HG02759 (cell line): ENCODE data around the gene ATP8A2.

Experiments used
- ATAC-seq: cut with Tn5 transposase; IDR thresholded peaks from one replicate; pipeline ENCODE4 v1.9.1; 2021; ENCODE audit warnings: mild to moderate bottlenecking, moderate library complexity; ENCODE audit not compliant: unreplicated experiment

The ATP8A2 gene

GRCh38 chr13:26021956-26022355 lies 650.2 kb downstream of the ATP8A2 start:
- ATAC-seq: no peak

DNA sequence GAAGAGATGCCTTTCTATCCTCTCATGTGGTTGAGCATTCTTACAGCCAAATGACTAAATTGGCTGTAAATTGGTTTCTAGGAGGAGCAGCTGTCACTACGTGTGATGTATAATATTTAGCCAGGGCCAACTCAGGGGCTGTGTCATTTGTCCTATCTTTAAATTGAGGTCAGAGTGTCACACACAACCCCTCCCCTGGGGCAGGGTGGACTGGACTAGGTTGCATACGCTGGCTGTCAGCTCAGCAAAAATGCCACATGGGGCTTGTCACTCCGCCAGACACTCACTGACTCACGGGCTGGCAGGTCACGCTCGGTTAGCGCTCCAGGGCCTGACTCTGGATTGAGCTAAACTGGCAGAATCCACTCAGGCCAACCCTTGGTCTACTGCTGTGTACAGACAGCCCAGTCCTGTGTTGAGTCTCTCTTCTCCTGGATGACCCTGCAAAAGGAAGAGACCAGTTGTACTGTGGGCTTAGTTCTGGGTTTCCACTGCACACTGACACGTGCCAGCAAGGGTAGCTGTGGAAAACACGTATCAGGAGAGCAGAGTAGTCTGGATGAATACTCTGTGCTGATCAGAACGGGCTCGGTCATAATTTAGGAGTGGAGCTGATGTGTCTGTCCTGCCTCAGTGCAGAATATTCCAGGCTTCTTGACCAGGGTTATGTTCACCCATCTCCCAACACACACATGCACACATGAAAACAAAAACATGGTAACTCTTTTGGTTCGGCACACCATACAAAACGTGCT lies 650.9 kb downstream of the ATP8A2 start:
- no peak for ATAC-seq

- ATAC-seq: no peak
Measured at GRCh38 chr13:26024558-26024957, 652.8 kb downstream of the ATP8A2 start.

DNA sequence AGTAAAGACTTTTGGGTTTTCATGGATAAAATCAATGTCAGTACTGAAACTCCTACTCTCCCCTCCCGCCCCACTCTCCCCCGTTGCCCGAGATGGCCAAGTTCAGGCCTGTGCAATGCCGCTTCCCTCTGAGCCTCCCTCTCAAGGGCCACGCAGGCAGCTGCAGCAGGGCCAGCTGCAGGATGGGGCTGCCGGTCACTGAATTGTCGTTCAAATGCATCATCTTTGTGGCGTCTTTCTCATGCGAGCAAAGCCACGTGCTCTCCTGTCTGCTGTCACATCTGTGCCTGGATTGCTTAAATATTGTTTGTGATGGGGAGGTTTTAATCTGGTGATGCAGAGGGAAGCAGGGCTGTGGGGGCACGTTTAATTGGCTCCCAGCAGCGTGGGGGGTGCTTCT lies 653.4 kb downstream of the ATP8A2 start:
- no peak for ATAC-seq

DNA sequence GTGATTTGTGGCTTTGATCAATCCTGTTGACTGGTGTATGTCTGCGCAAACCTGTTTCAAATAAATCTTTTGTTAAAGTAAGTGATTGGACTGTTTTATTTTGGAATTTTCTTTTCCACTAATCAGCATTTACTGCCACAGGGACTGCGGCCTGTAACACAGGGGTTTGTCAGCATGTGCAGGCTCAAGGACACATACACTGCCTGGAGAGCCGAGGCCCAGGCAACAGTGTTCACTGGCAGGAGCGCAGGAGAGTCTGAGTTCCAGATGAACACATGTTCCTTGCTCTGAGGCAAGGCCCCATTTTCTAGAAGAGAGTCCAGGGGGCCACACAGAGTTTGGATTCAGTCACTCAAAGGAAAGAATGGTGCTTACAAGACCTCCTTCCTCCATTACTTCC lies 654.0 kb downstream of the ATP8A2 start:
- ATAC-seq: no peak

DNA sequence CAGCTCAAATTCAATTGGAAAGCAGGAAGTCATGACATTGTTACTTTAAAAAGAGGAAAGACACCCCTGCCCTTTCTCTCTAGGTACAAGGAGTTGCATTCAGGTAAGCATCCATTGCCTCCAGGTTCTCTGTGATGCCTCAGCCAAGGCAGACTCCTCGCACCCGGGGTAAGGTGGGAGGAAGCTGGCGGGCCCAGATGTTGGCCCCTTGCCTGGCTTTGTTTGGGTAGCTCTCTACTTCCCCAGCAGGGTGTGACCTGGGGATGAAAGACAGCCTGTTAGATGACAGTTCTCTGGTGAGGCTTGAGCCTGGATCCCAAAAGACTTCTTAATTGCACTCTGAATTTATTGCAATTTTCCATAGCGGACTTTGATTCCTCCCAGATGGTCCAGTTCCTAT lies 654.4 kb downstream of the ATP8A2 start:
- no peak for ATAC-seq

- ATAC-seq: no peak
Measured at GRCh38 chr13:26029581-26030136, 657.9 kb downstream of the ATP8A2 start.

DNA sequence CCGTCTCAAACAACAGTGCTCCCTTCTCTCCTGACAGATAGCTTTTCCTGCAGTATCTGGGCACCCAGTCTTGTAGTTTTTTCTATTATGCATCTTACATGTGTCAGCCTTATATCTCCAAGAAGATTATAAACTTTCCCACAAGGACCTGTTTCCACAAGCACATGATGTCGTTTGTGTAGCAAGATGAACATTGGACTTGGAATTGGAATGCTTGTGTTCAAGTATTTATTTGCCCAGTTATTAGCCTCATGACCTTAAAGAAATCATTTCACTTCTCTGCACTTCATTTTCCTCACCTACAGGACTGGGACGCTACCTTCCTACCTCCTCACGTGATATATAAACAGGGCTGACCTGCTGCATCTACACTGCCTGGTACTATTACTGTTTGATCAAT lies 658.6 kb downstream of the ATP8A2 start:
- ATAC-seq: no peak

DNA sequence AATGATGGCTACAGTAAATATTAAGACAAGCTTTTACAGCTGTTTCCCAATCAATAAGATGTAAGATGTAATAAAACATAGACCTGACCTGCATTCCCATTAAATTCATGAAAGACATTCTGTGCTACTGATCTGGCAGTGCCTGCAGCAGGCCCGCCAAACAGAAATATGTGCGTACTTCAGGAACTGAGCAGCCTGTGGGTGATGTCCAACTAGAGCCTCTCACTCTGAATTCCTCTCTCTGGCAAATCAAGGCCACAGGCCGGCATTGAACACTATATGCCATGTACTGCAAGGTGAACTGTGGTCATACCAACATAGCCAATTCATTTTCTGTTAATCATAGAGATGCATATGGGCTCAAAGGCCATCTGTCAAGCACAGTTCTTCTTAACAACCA lies 662.2 kb downstream of the ATP8A2 start:
- ATAC-seq: no peak

DNA sequence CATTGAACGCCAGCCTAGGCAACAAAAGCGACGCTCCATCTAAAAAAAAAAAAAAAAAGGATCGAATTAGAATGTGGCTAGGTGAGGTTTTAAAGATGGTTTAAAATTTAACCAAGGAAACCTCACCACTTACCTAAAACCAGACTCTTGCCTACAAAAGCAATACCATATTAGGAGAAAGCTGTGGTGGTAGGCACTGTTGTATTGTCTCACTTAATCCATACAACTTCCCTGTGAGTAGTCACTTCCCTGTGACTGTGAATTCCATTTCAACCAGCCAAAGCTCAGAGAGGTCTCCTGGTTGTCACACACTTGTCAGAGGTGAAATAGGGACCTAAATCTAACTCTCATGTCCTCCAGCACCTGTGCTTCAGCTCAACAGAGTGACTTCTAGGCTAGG lies 664.6 kb downstream of the ATP8A2 start:
- ATAC-seq: no peak

DNA sequence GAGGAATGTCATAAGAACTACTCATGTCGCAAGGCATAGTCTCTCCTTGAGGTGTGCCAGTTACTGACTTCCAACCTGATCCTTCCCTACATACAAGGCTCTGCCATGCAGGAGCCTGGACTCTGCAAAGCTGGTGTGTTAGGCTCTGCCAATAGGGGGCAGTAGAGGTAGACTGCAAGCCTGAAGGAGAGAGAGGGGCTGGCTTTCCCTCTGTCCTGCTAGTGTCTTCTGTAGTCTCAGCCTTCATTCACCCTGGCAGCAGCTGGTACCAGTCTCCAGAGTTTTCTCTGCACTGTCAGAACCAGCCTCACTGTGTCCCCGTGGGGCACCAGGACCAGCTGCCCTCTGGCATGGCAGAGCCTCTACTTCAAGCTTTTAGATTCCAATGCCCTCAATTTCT lies 665.5 kb downstream of the ATP8A2 start:
- ATAC-seq: no peak

DNA sequence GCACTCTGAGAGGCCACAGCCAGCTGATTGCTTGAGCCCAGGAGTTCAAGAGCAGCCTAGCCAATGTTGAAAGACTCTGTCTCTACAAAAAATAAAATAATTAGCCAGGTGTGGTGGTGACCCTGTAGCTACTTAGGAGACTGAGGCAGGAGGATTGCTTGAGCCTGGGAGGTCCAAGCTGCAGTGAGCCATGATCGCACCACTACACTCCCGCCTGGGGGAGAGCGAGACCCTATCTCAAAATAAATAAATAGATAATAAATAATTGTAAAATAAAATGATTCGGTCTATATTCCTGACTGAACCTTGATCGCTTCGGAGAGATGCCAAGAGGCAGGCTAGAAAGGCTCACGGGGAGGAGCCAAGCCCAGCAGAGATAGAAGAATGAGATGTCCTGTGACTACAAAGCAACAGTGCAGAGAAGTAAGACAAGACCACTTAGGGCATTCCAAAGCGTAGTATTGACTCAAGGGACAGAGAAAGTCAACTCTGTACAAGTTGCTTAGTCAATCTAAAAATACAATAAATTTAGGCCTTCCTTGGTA lies 667.2 kb downstream of the ATP8A2 start:
- ATAC-seq: no peak

- ATAC-seq: no peak
Measured at GRCh38 chr13:26041444-26041843, 669.7 kb downstream of the ATP8A2 start.

DNA sequence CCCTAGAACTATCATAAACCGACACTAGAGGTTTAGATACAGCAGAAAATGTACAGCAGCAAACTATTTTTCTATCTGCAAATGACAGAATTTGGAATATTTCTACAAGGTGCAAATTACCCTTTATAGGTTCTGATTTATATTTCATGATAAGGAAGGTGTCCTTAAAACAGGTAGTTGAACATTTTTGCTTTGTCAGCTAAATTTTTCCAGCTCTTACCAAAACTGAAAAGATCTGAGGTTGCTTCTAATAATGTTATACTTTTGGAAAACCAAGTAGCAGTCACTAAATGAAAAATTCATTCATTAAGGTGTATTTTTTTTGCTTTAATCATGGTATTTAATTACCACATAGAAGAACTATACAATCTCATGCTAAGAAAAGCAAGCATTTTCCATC lies 671.0 kb downstream of the ATP8A2 start:
- no peak for ATAC-seq

DNA sequence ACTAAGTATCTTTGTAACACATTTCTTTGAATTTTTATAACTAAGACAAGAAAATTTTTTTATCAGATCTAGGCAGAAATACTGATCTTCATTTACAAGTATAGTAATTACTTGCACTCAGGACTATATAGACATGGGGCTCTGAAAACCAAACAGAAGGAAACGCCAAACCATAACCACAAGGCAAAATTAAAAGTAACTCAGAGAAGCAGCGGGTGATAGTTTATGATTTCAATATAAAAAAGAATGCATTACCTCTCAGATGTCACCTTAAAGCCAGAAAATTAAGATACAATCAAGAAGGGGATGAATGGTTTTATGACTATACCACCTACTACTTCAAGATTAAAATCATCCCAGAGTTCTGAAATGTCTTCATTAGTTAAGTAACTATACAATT lies 673.4 kb downstream of the ATP8A2 start:
- no peak for ATAC-seq

- ATAC-seq: no peak
Measured at GRCh38 chr13:26046639-26047038, 674.9 kb downstream of the ATP8A2 start.

DNA sequence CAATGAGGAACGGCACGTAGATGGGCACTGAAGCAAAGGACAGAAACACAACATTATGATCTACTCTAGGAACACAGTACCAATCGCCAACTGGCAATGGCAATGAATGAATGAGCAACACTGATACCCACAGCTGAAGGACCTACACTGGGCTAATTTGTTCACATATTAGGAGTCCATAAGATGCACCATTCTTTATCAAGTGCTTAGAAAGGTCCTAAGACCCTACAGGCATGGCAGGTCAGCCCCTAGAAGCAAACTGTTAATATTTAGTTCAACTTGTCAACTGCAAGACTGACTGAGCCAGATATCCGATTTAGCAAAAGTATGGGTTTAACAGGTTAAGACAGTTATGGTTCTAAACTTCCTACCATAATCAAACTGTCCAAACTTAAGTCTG lies 675.3 kb downstream of the ATP8A2 start:
- ATAC-seq: no peak

DNA sequence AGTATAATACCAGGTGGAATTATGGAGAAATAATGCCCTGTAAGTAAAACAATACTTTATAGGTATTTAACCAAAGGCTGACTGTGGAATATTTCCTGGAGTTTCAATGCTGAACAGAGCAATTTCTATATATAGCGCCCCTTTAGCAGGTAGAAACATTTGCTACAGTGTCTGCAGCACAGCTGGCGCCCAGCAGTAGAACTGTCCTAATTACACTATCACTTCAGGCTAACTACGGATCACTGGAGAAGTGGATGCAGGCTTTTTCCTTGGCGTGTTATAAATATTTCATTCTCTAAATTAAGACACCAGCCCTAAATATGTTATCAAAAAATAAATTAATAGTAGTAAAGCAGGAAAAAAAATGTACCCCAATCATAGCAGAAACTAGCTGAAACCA lies 677.0 kb downstream of the ATP8A2 start:
- ATAC-seq: no peak

GRCh38 chr13:26050568-26051230 lies 678.9 kb downstream of the ATP8A2 start:
- no peak for ATAC-seq

DNA sequence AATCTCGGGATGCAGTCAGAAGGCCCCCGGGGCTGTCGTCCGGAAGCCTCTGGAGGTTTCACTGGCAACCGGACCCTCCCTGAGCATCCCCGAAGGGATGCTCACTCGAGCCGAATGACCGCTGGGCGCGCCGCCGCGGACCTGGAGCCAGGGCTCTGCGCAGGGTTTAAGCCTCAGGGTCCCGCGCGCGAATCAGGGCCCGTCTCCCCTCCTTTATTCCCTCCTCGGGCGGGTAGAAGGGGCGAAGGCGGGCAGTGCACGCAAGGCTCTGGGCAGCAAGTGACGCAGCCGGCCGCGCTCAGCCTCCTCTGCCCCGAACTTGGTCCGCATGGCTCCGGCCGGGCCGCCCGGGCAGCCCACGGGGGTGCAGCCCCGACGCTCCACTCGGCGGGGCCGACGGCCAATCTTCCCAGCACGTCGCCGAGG lies 679.5 kb downstream of the ATP8A2 start:
- ATAC-seq: peak; percentile 15

- ATAC-seq: peak; percentile 73
Measured at GRCh38 chr13:26051657-26052311, 680.0 kb downstream of the ATP8A2 start, which contains the start of gene SHISA2. SHISA2 (minus strand) TSS chr13:26052016; CDS start chr13:26050975, 1,041 bp downstream.
